ENCODE data around the gene ANGPTL8. TPM values are rescaled to one million over a fixed set of nuclear protein-coding genes. Genes with fewer than 3 reads are reported as not detected.

ANGPTL8 gene
- total and polyA plus RNA-seq, 2 of the 4 experiments (the other 2 are of a cell fraction): not detected

- no peak overlapping the region; the same call in 1 of the 2 replicates for H4K5ac ChIP-seq (ENCODE audit: low read depth, low read length)
- 0 out of 2 replicates have a peak overlapping the region, but pooled peaks have one; percentile 64 for H2AK5ac ChIP-seq (ENCODE audit: low read depth, low read length)
- H4K91ac ChIP-seq (ENCODE audit: insufficient read depth, low read depth, low read length): peak overlapping the region; percentile 48; the same call in 1 of the 2 replicates
- peak overlapping the region; percentile 73 for H2BK120ac ChIP-seq (ENCODE audit: low read depth, low read length)
- no peak overlapping the region for H2AK9ac ChIP-seq (replicated peaks; ENCODE audit: low read depth, low read length, poor library complexity)
- H3K23ac ChIP-seq (ENCODE audit: low read depth, low read length): no peak overlapping the region
- DNase-seq (peak; percentile 58), ATAC-seq (ENCODE audit: low read depth) (peak; percentile 82)
- H4K20me1 ChIP-seq (ENCODE audit: insufficient read depth, low read length): no peaks in the 10 kb centered on the region
- H3K18ac ChIP-seq (ENCODE audit: low read depth, low read length): peak overlapping the region; percentile 7; the same call in 1 of the 2 replicates
- no TSS peak for BruUV-seq (replicated peaks)
- CTCF ChIA-PET: interaction anchor here (0.6 to 1.2 kb wide), 6 partner anchors 21 to 196 kb away, joined by 3 to 4 read pairs (median 3); partner anchors contain the start of gene ELAVL3
- H3K9me1 ChIP-seq (ENCODE audit: insufficient read depth, low read length): no peaks in the 10 kb centered on the region
- no peak overlapping the region for H3K14ac ChIP-seq (replicated peaks; ENCODE audit: low read depth, low read length)
- no peak overlapping the region; the same call in 1 of the 2 replicates for H3K27ac ChIP-seq (ENCODE audit: insufficient read depth, low read length)
- no peak overlapping the region for H3K4me3 ChIP-seq (ENCODE audit: insufficient read depth, low read depth, low read length)
- H3K4me2 ChIP-seq (ENCODE audit: low read depth, low read length): no peak overlapping the region; the same call in 1 of the 2 replicates
- no peak overlapping the region for H2BK5ac ChIP-seq (ENCODE audit: low read depth, low read length, poor library complexity, severe bottlenecking)
- no peaks in the 10 kb centered on the region for H3K27me3 ChIP-seq (ENCODE audit: control insufficient read depth, insufficient read depth, low read length)
- in situ Hi-C loops (cut with MboI; ENCODE audit: low sequenced_read_pairs): no loop called here
- H3K4ac ChIP-seq (ENCODE audit: low read depth, low read length): peak overlapping the region; percentile 79
- no peaks in the 10 kb centered on the region for H3K79me1 ChIP-seq (ENCODE audit: low read depth in 1 of 2, low read length in 2 of 2)
- H4K8ac ChIP-seq (ENCODE audit: low read depth in 2 of 2, low read length in 2 of 2): peak overlapping the region; percentile 0 to 64; a peak in 3 of 4 replicates
- no peaks in the 10 kb centered on the region for H3K9me3 ChIP-seq (ENCODE audit: control insufficient read depth, insufficient read depth, low read length)
- H3K4me1 ChIP-seq (ENCODE audit: control insufficient read depth, insufficient read depth, low read length): no peaks in the 10 kb centered on the region
- no peak for TF ChIP-seq SMC3 (IDR thresholded peaks at IDR 0.05; ENCODE audit: low read depth, low read length)
- no peak for TF ChIP-seq MXI1 (IDR thresholded peaks at IDR 0.05; ENCODE audit: borderline replicate concordance, low read depth, low read length)
- TF ChIP-seq FOS (IDR thresholded peaks at IDR 0.05; ENCODE audit: low read depth, low read length): no peak
- no peak for TF ChIP-seq POLR2A (IDR thresholded peaks at IDR 0.05; ENCODE audit: low read depth, low read length)
- no peak for TF ChIP-seq CHD1 (IDR thresholded peaks at IDR 0.05; ENCODE audit: low read depth, low read length)
- no peak for TF ChIP-seq RCOR1 (IDR thresholded peaks at IDR 0.05; ENCODE audit: insufficient replicate concordance, low read length)
- 0 out of 2 replicates have a peak, but pooled peaks have one; percentile 13 for TF ChIP-seq RAD21 (IDR thresholded peaks at IDR 0.05; ENCODE audit: low read length)
- peak overlapping the region; percentile 78 for H2BK20ac ChIP-seq (ENCODE audit: low read depth, low read length)
- H3K36me3 ChIP-seq (ENCODE audit: control insufficient read depth, insufficient read depth, low read length): no peaks in the 10 kb centered on the region
- no CpG with 5 or more reads among the region's 6 CpGs for WGBS, 2 experiments (ENCODE audit: extremely low coverage in 2 of 2, insufficient read length in 1 of 2)
- peak overlapping the region; percentile 25 for H2AFZ ChIP-seq (replicated peaks; ENCODE audit: low read length, poor library complexity)
- no peak overlapping the region for H2BK15ac ChIP-seq (ENCODE audit: low read depth, low read length)
- intact Hi-C loops (cut with micrococcal nuclease): loop anchor here (1.0 kb wide), 1 partner anchor 43 kb away; no protein-coding TSS in a partner anchor
- H3K9ac ChIP-seq (ENCODE audit: low read depth, low read length): no peak overlapping the region
- POLR2A ChIA-PET (ENCODE audit: unreplicated experiment): no interaction called here
- dilution Hi-C loops (cut with HindIII; ENCODE audit: low sequenced_read_pairs, unreplicated experiment): no loop called here
- H3K56ac ChIP-seq (ENCODE audit: extremely low read depth, insufficient read depth, low read length): no peak overlapping the region
Observed at GRCh38 chr19:11286312-11286974, 47.0 kb downstream of the ANGPTL8 start.

All from IMR-90 (cell line).